Gastroesophageal sphincter (tissue), 4 donors: ENCODE results near the gene LSS. TPM values are rescaled to one million over a fixed set of nuclear protein-coding genes. Genes with fewer than 3 reads are reported as not detected.

Experiments
- ATAC-seq: fragments of 150-250 bp; one replicate; pipeline ENCODE4 v1.9.1; 2016; ENCODE audit warnings: mild to moderate bottlenecking, moderate library complexity
- H3K27ac ChIP-seq, 4 donors: fragments of 200-600 bp; sonication (generic) in 3 of 4; 1 replicate in 3 of 4; 2 replicates in 1 of 4; pipeline ENCODE4 v1.5.1; 2016 to 2019
- H3K27me3 ChIP-seq: fragments of 200-600 bp; sonication (generic); one replicate; pipeline ENCODE4 v1.5.1; 2019
- H3K36me3 ChIP-seq, 2 donors: fragments of 200-600 bp; sonication (generic); one replicate each; pipeline ENCODE4 v1.5.1; 2019; ENCODE audit warnings: control low read depth in 1 of 2
- H3K4me1 ChIP-seq, 3 donors: fragments of 200-600 bp; sonication (generic); 1 replicate in 2 of 3; 2 replicates in 1 of 3; pipeline ENCODE4 v1.5.1; 2016 to 2019; ENCODE audit warnings: control low read depth in 2 of 3
- H3K4me3 ChIP-seq, 2 donors: fragments of 200-600 bp; sonication (generic); one replicate each; pipeline ENCODE4 v1.5.1; 2019; ENCODE audit warnings: mild to moderate bottlenecking in 1 of 2, moderate library complexity in 1 of 2
- H3K9me3 ChIP-seq, 3 donors: fragments of 200-600 bp; sonication (generic); one replicate each; pipeline ENCODE4 v1.5.1; 2017 to 2019; ENCODE audit warnings: control low read depth in 2 of 3
- CTCF ChIP-seq, 4 experiments: fragments of 200-600 bp in 2 of 4; fragments of 450-650 bp in 2 of 4; sonication (generic) in 1 of 4; IDR thresholded peaks; one replicate each; pipeline ENCODE4 v1.5.1; 2017 to 2019; ENCODE audit warnings: antibody characterized with exemption in 4 of 4, mild to moderate bottlenecking in 2 of 4, moderate library complexity in 2 of 4
- EP300 ChIP-seq: sonication (generic); formaldehyde crosslinking; IDR thresholded peaks from one replicate; pipeline ENCODE4 v1.6.1; 2017; ENCODE audit warnings: antibody characterized with exemption, mild to moderate bottlenecking
- POLR2A ChIP-seq, 2 donors: fragments of 450-650 bp; IDR thresholded peaks; one replicate each; pipeline ENCODE4 v1.6.1; 2017; ENCODE audit warnings: antibody characterized with exemption in 2 of 2, mild to moderate bottlenecking in 2 of 2, moderate library complexity in 1 of 2
- POLR2AphosphoS5 ChIP-seq: sonication (generic); formaldehyde crosslinking; IDR thresholded peaks from one replicate; pipeline ENCODE4 v1.6.1; 2017; ENCODE audit warnings: antibody characterized with exemption
- WGBS, 2 donors: methylation state at CpG; one replicate each; pipeline ENCODE4 v1.1.5; 2018; ENCODE audit warnings: low coverage in 1 of 2; 5-methylcytosine and 5-hydroxymethylcytosine counted together
- total RNA-seq, 4 donors: library from RNA; depleted of rRNA; stranded (reverse); fragments of >200 nt; gene quantifications; one replicate each; pipeline ENCODE4 v1.1.0, GENCODE V29; 2016

The LSS gene
- total RNA-seq, 4 donors from 2014 or later, result 57.7 to 104 (median 85.7) TPM

GRCh38 chr21:46254208-46254975, 25.8 kb upstream of the LSS start:
- Histone ChIP-seq H3K4me3 (no peak overlapping the region), H3K4me1 (no peaks in the 10 kb centered on the region), H3K27me3 (no peaks in the 10 kb centered on the region), H3K36me3 (peaks cover 0 to 100% of the 10 kb centered on the region in 2 donors), H3K27ac (no peak overlapping the region), H3K9me3 (no peaks in the 10 kb centered on the region)
- no peak for ATAC-seq
- 72 to 87% methylated on average over 8 of the region's 12 CpGs for WGBS, 2 donors
- TF ChIP-seq POLR2AphosphoS5, result no peak
- no peak for TF ChIP-seq EP300
- no peak for TF ChIP-seq POLR2A (IDR thresholded peaks at IDR 0.05)
- no peak for TF ChIP-seq CTCF (IDR thresholded peaks at IDR 0.05)

- peaks cover 0 to 100% of the 10 kb centered on the region in 2 donors for H3K36me3 ChIP-seq
- 60 to 83% methylated on average over 3 to 6 of the region's 8 CpGs for WGBS, 2 donors
- H3K4me1 ChIP-seq, result no peaks in the 10 kb centered on the region
- H3K9me3 ChIP-seq, result no peaks in the 10 kb centered on the region
- TF ChIP-seq EP300, result no peak
- H3K4me3 ChIP-seq, result no peak overlapping the region
- no peak overlapping the region for H3K27ac ChIP-seq
- ATAC-seq, result no peak
- H3K27me3 ChIP-seq, result no peaks in the 10 kb centered on the region
These were observed 25.1 kb upstream of the LSS start for GRCh38 chr21:46253610-46254124.

DNA sequence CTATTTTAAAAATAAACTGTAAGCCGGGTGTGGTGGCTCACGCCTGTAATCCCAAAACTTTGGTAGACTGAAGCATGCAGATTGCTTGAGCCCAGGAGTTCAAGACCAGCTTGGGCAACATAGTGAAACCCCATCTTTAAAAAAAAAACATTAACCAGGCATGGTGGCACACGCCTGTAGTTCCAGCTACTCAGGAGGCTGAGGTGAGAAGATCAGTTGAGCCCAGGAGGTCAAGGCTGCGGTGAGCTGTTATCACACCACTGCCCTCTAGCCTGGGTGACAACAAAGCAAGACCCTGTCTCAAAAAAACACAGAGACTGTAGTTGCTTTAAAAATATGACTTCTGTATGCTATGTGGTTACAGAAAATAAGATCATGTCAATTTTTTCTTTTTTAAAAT, 24.3 kb upstream of the LSS start:
- no peaks in the 10 kb centered on the region for H3K4me1 ChIP-seq
- H3K27ac ChIP-seq, result no peak overlapping the region
- WGBS, 2 donors, result 82 to 87% methylated on average over 3 to 4 of the region's 4 CpGs
- no peaks in the 10 kb centered on the region for H3K9me3 ChIP-seq
- H3K27me3 ChIP-seq, result no peaks in the 10 kb centered on the region
- peaks cover 0 to 100% of the 10 kb centered on the region in 2 donors for H3K36me3 ChIP-seq
- no peak for ATAC-seq
- H3K4me3 ChIP-seq, result no peak overlapping the region
- TF ChIP-seq CTCF (IDR thresholded peaks at IDR 0.05) (no peak), POLR2AphosphoS5 (no peak), POLR2A (IDR thresholded peaks at IDR 0.05) (no peak)

DNA sequence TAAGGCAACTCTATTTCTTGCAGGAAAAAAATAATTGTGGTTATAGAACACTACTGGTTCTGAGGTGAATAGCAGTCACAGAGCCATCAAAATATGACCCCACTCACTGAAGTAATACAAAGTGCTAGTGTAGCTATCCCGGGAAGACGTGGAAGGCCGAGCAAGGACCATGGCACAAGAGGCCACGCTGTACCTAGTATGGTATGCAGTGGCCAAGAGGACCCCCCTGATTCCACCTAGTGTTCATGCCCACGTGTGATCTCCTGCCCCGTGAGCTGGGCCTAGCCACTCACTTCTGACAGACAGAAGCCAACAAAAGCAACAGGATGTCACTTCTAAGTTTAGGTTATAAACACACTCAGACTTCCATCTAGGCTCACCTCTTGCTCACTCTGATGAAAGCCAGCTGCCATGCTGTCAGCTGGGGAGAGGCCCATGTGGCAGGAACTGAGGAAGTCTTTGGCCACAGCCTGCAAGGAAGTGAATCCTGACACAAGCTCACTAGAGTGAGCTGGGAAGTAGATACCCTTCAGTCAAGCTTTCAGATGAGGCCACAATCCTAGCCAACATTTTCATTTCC, 21.7 kb upstream of the LSS start:
- ATAC-seq, result no peak
- H3K27me3 ChIP-seq, result no peaks in the 10 kb centered on the region
- 79 to 100% methylated on average over 2 to 6 of the region's 6 CpGs for WGBS, 2 donors
- TF ChIP-seq POLR2A (IDR thresholded peaks at IDR 0.05) (no peak), EP300 (no peak), CTCF (IDR thresholded peaks at IDR 0.05) (no peak), POLR2AphosphoS5 (no peak)
- H3K4me1 ChIP-seq, result no peaks in the 10 kb centered on the region
- H3K4me3 ChIP-seq, result no peak overlapping the region
- H3K36me3 ChIP-seq, result peaks cover 0 to 100% of the 10 kb centered on the region in 2 donors
- H3K27ac ChIP-seq, result no peak overlapping the region
- no peaks in the 10 kb centered on the region for H3K9me3 ChIP-seq

DNA sequence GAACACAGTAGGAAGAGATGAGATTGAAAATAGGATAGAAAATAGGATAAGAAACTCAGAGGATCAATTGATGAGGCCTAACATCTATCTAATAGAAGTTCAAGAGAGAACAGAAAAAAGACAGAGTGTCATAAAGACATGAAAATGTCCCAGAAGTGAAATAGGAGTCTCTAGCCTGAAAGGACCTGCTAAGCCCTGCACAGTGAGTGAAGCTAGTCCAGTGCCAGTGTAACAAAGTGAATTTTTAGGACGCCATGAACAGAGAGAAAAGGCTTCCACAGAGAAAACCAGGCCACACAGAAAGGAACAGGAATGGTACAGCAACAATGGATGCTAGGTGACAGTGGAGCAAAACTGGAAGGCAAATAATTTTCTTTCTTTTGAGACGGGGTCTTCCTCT, 20.3 kb upstream of the LSS start:
- 92 to 96% methylated on average over 2 of the region's 2 CpGs for WGBS, 2 donors
- Histone ChIP-seq H3K4me1 (no peaks in the 10 kb centered on the region), H3K4me3 (no peak overlapping the region), H3K36me3 (peaks cover 0 to 100% of the 10 kb centered on the region in 2 donors), H3K27ac (no peak overlapping the region), H3K9me3 (no peaks in the 10 kb centered on the region), H3K27me3 (no peaks in the 10 kb centered on the region)
- ATAC-seq, result no peak
- TF ChIP-seq POLR2A (IDR thresholded peaks at IDR 0.05), result no peak
- TF ChIP-seq CTCF (IDR thresholded peaks at IDR 0.05), result no peak
